Stomach (tissue), 9 donors: ENCODE data around the gene ATP2B2. TPM values are rescaled to one million over a fixed set of nuclear protein-coding genes. Genes with fewer than 3 reads are reported as not detected.

Source experiments
- DNase-seq, 2 donors: peaks; one replicate each; pipeline versions ENCODE4 v3.0.0 to v3.0.0-alpha.2; 2013 to 2019
- H3K27ac ChIP-seq, 5 donors: fragments of 200-600 bp in 4 of 5; sonication (generic) in 4 of 5; one replicate each; pipeline ENCODE4 v1.5.1; 2013 to 2019; ENCODE audit warnings: mild to moderate bottlenecking in 1 of 5, moderate library complexity in 1 of 5
- H3K27me3 ChIP-seq, 3 donors: fragments of 200-600 bp; sonication (generic); one replicate each; pipeline ENCODE4 v1.5.1; 2017 to 2019; ENCODE audit warnings: mixed run types in 1 of 3
- H3K36me3 ChIP-seq, 4 donors: fragments of 200-600 bp; sonication (generic); 1 replicate in 3 of 4; 2 replicates in 1 of 4; pipeline ENCODE4 v1.5.1; 2016 to 2019
- H3K4me1 ChIP-seq, 4 donors: fragments of 200-600 bp; sonication (generic); one replicate each; pipeline ENCODE4 v1.5.1; 2016 to 2019
- H3K4me3 ChIP-seq, 4 donors: fragments of 200-600 bp; sonication (generic) in 3 of 4; one replicate each; pipeline ENCODE4 v1.5.1; 2016 to 2019; ENCODE audit warnings: mild to moderate bottlenecking in 1 of 4
- H3K9me3 ChIP-seq, 4 donors: fragments of 200-600 bp; sonication (generic); one replicate each; pipeline ENCODE4 v1.5.1; 2016 to 2019
- EP300 ChIP-seq: sonication (generic); formaldehyde crosslinking; IDR thresholded peaks from one replicate; pipeline ENCODE4 v1.6.1; 2017; ENCODE audit warnings: antibody characterized with exemption
- POLR2A ChIP-seq, 4 donors: fragments of 450-650 bp; IDR thresholded peaks; one replicate each; pipeline ENCODE4 v1.6.1; 2016; ENCODE audit warnings: antibody characterized with exemption in 4 of 4, control low read depth in 2 of 4, mild to moderate bottlenecking in 1 of 4, moderate library complexity in 1 of 4
- POLR2AphosphoS5 ChIP-seq, 3 donors: sonication (generic); formaldehyde crosslinking; IDR thresholded peaks; one replicate each; pipeline ENCODE4 v1.6.1; 2016; ENCODE audit warnings: antibody characterized with exemption in 3 of 3
- WGBS, 5 donors: extraction: QIAGEN DNeasy Blood & Tissue Kit in 3 of 5; methylation state at CpG; one replicate each; pipeline versions ENCODE4 v1.1.5 to v1.1.7; 2013 to 2018; 5-methylcytosine and 5-hydroxymethylcytosine counted together
- intact Hi-C: fragments of 100-400 bp; cut with DNase I; formaldehyde crosslinking; loops from one replicate; pipeline ENCODE4 v1.15.1; 2023; ENCODE audit warnings: low total_unique reads
- polyA plus RNA-seq, 3 donors: library from polyadenylated mRNA; stranded (reverse); fragments of 200-250 nt; gene quantifications; one replicate each; pipeline ENCODE4 v1.2.3, GENCODE V29; 2013
- total RNA-seq, 5 donors: library from RNA; depleted of rRNA; stranded (reverse); fragments of >200 nt; gene quantifications; one replicate each; pipeline versions ENCODE4 v1.1.0 to v1.2.3, GENCODE V29; 2014 to 2016
- TF ChIP-seq, protein P1 (sequence below), 7 experiments: fragments of 450-650 bp in 4 of 7; fragments of 200-600 bp in 3 of 7; sonication (generic) in 3 of 7; IDR thresholded peaks; one replicate each; pipeline ENCODE4 v1.5.1; 2016 to 2019; ENCODE audit warnings: antibody characterized with exemption in 7 of 7, control low read depth in 2 of 7, mild to moderate bottlenecking in 1 of 7
- donor health status: healthy with polysubstance abuse.
- donor health status: Bipolar disorder and iron deficiency.
- donor health status: healthy.

ATP2B2 gene
- total and polyA plus RNA-seq, 8 donors, result 0.03 to 0.37 TPM; not detected in 6

DNA sequence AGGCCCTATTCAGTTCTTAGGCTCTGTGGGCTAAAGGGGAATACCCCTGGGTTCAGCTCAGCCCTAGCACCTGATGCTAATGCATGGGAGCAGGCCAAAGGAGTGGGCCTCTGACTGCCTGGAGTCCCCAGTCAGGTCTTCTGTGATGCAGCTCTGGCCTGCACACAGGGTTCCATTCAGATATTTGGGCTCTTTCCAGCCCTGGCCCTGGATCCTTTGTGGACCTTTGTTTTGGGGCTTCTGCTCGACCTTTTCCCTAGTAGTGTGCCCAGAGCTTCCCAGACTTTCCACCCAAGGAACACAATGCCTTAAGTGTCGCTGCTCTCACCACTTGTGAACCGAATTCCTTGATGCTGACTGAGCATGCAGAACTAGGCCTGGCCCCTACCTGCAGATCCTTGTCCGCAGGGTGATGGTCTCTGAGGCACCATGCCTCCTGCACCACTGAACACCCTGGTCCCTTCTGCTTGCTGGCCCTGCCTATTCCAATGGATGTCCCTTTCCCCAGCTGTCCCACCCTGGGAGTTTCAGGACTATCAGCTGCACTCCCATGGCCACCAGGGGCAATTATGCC is 189.5 kb downstream of the ATP2B2 start:
- TF ChIP-seq POLR2A (IDR thresholded peaks at IDR 0.05) (no peak), POLR2AphosphoS5 (IDR thresholded peaks at IDR 0.05) (no peak), EP300 (no peak)
- TF ChIP-seq, protein P1, sequence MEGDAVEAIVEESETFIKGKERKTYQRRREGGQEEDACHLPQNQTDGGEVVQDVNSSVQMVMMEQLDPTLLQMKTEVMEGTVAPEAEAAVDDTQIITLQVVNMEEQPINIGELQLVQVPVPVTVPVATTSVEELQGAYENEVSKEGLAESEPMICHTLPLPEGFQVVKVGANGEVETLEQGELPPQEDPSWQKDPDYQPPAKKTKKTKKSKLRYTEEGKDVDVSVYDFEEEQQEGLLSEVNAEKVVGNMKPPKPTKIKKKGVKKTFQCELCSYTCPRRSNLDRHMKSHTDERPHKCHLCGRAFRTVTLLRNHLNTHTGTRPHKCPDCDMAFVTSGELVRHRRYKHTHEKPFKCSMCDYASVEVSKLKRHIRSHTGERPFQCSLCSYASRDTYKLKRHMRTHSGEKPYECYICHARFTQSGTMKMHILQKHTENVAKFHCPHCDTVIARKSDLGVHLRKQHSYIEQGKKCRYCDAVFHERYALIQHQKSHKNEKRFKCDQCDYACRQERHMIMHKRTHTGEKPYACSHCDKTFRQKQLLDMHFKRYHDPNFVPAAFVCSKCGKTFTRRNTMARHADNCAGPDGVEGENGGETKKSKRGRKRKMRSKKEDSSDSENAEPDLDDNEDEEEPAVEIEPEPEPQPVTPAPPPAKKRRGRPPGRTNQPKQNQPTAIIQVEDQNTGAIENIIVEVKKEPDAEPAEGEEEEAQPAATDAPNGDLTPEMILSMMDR (IDR thresholded peaks at IDR 0.05), result no peak
- H3K9me3 ChIP-seq, result no peaks in the 10 kb centered on the region
- H3K27ac ChIP-seq, result no peak overlapping the region
- no peaks in the 10 kb centered on the region for H3K27me3 ChIP-seq
- peaks cover 65 to 84% (median 82%) of the 10 kb centered on the region in 4 donors for H3K36me3 ChIP-seq
- no peak overlapping the region for H3K4me3 ChIP-seq
- intact Hi-C loops, result no loop called here
- 86 to 94% (median 91%) methylated on average over 4 of the region's 4 CpGs for WGBS, 5 donors
- DNase-seq, result no peak
- peaks cover 9 to 57% (median 37%) of the 10 kb centered on the region in 4 donors for H3K4me1 ChIP-seq

DNA sequence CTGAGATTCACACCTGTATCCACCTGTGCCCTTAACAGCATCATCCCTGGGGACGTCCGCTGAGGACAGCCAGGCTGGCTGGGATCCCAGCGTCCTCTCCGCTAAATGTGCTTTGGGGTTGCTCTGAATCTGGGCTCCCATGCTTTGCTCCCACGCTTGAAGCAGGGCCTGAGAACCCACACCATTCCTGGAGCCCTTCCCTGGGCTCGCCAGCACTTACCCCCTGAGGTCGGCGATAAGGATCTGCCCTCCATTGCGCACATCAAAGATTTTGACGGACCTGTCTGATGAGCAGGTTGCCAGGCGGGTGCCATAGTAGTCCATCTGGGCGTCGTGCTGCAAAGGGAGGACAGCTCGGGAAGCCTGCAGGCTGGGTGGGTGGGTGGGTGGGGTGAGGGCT is 190.3 kb downstream of the ATP2B2 start:
- TF ChIP-seq POLR2AphosphoS5 (IDR thresholded peaks at IDR 0.05) (no peak), POLR2A (IDR thresholded peaks at IDR 0.05) (no peak), EP300 (no peak)
- TF ChIP-seq, protein P1 (IDR thresholded peaks at IDR 0.05), result no peak
- 83 to 92% (median 88%) methylated on average over 10 to 14 of the region's 14 CpGs for WGBS, 5 donors
- Histone ChIP-seq H3K27me3 (no peaks in the 10 kb centered on the region), H3K9me3 (no peaks in the 10 kb centered on the region), H3K36me3 (peaks cover 73 to 91% (median 89%) of the 10 kb centered on the region in 4 donors), H3K27ac (no peak overlapping the region), H3K4me1 (peaks cover 9 to 54% (median 33%) of the 10 kb centered on the region in 4 donors), H3K4me3 (no peak overlapping the region)
- DNase-seq, result no peak
- intact Hi-C loops, result no loop called here

- Histone ChIP-seq H3K27me3 (no peaks in the 10 kb centered on the region), H3K36me3 (peaks cover 67 to 100% (median 98%) of the 10 kb centered on the region in 4 donors), H3K27ac (no peak overlapping the region), H3K9me3 (no peaks in the 10 kb centered on the region), H3K4me3 (no peak overlapping the region), H3K4me1 (peaks cover 0 to 32% (median 12%) of the 10 kb centered on the region in 4 donors)
- TF ChIP-seq, protein P1 (IDR thresholded peaks at IDR 0.05), result no peak
- TF ChIP-seq POLR2AphosphoS5 (IDR thresholded peaks at IDR 0.05), result no peak
- TF ChIP-seq EP300, result no peak
- TF ChIP-seq POLR2A (IDR thresholded peaks at IDR 0.05), result no peak
- no peak for DNase-seq
- intact Hi-C loops, result no loop called here
- WGBS, 5 donors, result 69 to 80% (median 75%) methylated on average over 3 of the region's 3 CpGs
Observed at GRCh38 chr3:10312861-10313260, 192.5 kb downstream of the ATP2B2 start.

DNA sequence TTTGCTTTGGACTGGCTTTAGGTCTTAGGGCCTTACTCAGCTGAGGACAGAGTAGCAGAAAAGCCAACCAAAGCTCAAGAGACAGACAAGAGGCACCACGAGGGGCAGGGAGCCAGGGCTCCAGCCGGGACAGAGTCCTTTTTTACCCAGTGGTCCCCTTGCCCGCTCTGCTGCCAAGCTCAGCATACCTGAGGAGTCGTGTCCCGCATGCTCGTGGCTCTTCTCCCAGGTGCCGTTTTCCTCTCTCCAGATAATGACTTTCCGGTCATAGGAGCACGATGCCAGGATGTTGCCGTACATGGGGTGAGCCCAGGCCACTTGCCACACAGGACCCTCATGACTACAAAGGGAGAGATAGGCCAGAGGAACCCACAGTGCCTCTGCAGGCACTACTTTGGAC is 193.0 kb downstream of the ATP2B2 start:
- Histone ChIP-seq H3K4me1 (peaks cover 0 to 27% (median 8%) of the 10 kb centered on the region in 4 donors), H3K36me3 (peaks cover 66 to 100% (median 98%) of the 10 kb centered on the region in 4 donors), H3K27ac (no peak overlapping the region), H3K9me3 (no peaks in the 10 kb centered on the region), H3K27me3 (no peaks in the 10 kb centered on the region), H3K4me3 (no peak overlapping the region)
- TF ChIP-seq POLR2A (IDR thresholded peaks at IDR 0.05) (no peak), POLR2AphosphoS5 (IDR thresholded peaks at IDR 0.05) (no peak), EP300 (no peak)
- TF ChIP-seq, protein P1 (IDR thresholded peaks at IDR 0.05), result no peak
- DNase-seq, result no peak
- 76 to 91% (median 84%) methylated on average over 10 of the region's 10 CpGs for WGBS, 5 donors
- intact Hi-C loops, result no loop called here
